ENCODE results near the gene SRR.

DNA sequence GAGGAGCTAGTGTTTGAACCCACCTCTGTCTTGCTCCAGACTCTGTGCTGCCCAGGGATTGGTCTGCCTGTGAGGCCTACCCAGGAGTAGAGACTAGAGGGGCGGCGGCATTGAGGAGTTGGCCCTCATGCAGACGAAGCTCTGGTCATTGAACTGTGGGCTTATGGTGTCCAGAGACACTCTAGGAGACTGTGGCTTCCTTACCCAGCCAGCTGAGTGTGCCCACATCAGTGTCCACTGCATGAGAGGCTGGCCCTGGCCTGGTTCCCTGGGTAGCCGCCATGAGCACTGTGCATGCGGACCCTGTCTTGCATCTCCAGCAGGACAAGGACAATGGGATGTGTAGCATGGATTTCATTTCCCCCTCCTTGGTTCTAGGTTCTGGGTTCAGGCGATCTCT is 47.5 kb downstream of the SRR start:
- no peak for TF ChIP-seq POLR2AphosphoS5 (IDR thresholded peaks at IDR 0.05)
- TF ChIP-seq, protein P1, sequence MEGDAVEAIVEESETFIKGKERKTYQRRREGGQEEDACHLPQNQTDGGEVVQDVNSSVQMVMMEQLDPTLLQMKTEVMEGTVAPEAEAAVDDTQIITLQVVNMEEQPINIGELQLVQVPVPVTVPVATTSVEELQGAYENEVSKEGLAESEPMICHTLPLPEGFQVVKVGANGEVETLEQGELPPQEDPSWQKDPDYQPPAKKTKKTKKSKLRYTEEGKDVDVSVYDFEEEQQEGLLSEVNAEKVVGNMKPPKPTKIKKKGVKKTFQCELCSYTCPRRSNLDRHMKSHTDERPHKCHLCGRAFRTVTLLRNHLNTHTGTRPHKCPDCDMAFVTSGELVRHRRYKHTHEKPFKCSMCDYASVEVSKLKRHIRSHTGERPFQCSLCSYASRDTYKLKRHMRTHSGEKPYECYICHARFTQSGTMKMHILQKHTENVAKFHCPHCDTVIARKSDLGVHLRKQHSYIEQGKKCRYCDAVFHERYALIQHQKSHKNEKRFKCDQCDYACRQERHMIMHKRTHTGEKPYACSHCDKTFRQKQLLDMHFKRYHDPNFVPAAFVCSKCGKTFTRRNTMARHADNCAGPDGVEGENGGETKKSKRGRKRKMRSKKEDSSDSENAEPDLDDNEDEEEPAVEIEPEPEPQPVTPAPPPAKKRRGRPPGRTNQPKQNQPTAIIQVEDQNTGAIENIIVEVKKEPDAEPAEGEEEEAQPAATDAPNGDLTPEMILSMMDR (IDR thresholded peaks at IDR 0.05) = no peak
- no peak for TF ChIP-seq POLR2A (IDR thresholded peaks at IDR 0.05)
- no peak for TF ChIP-seq EP300 (IDR thresholded peaks at IDR 0.05)
